RPMI8226 (cell line): Measurements from ENCODE around the gene LHCGR.

Source experiments
- DNase-seq: peaks from one replicate; pipeline ENCODE4 v3.0.0-alpha.2; 2015

LHCGR gene

DNA sequence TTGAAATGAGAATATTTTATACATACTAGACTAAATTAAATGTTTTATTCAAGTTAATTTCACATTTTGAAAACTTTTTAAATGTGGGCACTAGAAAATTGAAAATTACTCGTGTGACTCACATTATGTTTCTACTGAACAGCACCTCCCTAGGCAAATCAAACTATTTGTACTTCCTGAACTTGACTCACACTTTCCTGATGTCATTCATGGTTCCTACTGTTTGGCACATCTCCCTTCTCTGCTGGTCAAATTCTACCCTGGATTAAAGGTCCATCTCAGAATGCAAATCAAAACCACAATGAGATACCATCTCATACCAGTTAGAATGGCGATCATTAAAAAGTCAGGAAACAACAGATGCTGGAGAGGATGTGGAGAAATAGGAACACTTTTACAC is 16.7 kb downstream of the LHCGR start:
- DNase-seq, result no peak

GRCh38 chr2:48736251-48736650 is 19.3 kb downstream of the LHCGR start:
- no peak for DNase-seq

DNA sequence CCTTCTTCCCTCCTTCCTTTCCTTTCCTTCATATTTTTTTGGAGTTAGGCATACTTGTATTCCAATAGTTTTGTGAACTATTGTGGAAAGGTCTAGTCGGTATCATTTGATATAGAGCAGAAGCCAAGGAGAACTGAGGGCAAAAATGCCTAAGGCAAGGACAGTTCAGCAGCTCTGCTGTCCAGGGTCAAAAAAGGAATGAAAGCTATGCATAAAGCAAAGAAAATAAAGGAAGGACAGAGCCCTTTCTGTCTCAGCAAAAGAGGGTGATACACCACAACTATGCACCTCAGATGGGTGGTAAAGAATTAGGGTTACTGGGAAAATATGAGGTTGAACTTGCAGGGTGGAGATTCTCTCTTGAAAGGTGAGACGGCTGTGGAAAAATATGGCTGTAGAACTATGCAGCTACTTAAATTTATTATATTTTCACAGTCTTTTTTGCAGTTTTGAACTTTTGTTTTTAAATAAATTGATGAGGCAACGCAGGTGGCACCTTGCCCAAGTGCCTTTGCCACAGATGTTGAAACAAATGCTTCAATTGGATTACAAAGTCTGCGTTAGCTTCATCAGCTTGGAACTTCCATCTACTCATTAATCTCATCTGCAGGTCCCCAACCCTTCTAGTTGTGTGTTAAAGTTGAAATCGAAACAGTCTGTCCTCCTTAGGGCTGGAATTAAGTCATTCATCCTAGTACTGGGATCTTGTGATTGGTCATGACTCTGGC is 20.8 kb downstream of the LHCGR start:
- no peak for DNase-seq

DNA sequence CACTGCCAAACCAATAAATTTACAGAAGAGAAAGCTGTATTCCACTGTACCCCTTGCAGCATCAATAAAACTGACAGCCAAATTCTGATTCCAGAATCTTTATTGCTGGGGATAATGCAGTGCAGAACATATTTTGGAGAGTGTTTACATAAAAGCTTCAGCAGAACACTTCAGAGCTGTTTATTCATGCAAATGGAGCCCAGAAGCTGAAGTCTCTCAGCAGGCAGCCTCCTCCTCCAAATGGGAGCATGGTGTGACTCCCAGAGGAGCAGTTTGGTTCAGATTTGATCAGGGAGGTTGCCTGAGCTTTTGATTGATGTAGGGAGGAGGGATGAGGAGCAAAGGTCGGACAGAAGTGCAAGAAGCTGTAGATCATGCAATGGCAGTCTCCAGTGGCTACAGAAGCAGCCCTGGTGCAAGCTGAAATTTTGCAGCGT is 22.4 kb downstream of the LHCGR start:
- no peak for DNase-seq

DNA sequence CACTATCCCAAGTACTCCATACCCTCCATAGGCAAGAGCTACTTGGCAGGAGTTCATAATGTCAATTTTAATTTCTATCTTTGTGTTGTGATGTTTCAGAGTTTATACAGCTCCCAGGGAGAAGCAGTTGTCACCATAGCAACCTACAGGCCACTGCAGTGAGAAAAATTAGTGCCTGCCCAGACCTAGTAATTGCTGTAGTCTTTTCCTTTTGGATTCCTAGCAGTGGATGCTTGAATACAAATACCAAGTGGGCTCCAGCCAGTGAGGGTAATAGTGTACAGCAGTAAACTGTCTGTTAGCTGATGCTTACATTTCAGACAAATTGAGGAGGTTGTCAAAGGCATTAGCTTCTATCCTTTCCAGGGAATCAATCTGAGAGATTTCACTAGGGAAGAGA is 26.7 kb downstream of the LHCGR start:
- DNase-seq, result no peak

DNA sequence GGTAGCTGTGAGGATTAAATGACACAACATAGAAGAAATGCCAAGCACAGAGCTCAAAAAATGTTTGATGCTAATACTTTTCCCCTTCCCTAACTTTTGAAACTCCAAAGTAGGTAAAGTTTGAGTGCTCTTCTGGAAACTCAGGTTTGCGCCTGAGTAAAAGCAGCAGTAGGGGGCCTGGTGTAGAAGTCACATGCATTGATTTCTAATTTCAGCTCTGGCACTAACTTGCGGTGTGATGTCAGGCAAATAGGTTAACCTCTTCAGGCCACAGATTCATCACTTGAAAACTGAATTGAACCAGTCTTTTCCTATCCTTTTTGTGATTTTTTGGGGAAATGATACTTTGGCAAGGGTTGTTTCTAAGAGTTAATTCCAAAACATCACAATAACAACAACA is 27.2 kb downstream of the LHCGR start:
- no peak for DNase-seq

DNA sequence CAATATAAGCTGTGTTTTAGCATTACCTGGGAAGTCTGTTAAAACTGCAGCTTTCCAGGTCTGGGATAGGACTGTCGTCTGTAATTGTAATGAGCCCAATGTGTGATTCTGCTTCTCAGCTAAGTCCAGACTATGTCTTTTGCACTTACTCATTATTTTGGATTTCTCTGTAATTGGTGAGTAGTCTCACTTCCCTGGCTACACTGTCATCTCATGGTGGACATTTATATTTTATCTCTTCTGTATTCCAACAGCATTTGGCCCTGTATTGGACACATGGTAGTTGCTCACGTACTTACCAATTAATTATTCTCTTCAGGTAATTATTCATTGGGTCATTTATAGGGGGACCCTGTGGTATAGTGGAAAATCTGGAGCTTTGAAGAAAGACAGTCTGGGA is 28.0 kb downstream of the LHCGR start:
- DNase-seq, result no peak

- DNase-seq, result no peak
These were observed 29.6 kb downstream of the LHCGR start for GRCh38 chr2:48725696-48726494.

DNA sequence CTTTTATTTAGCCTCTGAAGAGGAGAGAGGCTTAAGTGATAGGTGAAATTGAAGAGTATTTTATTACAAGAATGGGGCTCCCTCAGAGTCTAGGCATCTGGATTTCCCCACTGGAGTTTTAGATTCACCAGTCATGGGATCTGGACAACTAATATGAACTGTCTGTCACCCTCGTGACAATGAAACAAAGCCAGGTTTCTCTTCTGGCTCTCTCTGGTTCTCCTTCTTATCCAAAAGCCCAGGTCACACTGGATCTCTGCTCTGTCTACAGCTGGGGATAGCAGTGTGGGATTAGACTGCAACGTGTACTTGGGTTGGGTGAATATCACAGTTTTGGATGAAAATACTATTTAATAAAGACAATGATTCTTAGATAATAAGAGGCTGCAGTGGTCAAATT is 31.2 kb downstream of the LHCGR start:
- DNase-seq, result no peak

GRCh38 chr2:48723129-48723528 is 32.4 kb downstream of the LHCGR start:
- no peak for DNase-seq

GRCh38 chr2:48722391-48722790 is 33.1 kb downstream of the LHCGR start:
- DNase-seq, result no peak

DNA sequence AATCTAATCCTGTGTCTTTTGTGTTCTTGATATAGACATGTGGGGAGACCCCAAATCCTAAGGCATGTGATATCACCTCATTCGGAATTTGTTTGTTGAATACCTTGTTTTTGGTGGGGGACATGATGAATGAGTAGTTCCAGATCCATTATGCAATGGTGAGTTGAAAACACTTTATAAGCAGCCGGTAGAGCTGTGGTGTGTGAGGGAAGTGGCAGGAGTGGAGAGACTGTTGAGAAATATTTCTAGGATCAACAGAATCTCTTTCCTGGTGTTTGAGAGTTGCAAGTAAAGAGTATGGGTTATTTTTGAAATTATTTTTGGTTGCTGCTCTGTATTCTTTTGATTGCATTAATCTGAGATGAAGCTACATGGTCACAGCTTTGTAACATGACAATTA is 34.4 kb downstream of the LHCGR start:
- DNase-seq, result no peak

GRCh38 chr2:48719480-48720177 is 35.9 kb downstream of the LHCGR start:
- no peak for DNase-seq

DNA sequence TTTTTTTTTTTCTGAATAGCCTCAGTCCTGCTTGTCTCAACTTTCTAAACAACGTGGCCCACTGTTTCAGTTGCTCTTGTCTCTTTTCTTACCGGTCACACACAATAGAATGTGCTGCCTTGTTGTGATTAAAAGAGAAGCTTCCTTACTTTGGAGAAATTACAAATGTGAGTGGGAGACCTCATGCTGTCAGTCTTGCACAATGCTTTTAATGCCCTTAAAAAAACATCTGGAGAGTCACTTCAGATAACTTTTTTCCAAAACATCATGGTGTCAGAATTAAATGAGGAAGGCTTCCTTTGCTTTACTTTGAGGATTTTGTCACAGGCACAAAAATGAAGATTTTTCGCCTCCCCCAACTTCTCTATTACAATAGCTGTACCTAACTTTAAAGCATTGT is 37.7 kb downstream of the LHCGR start:
- DNase-seq, result no peak

- no peak for DNase-seq
These were observed 39.6 kb downstream of the LHCGR start for GRCh38 chr2:48715956-48716355.

DNA sequence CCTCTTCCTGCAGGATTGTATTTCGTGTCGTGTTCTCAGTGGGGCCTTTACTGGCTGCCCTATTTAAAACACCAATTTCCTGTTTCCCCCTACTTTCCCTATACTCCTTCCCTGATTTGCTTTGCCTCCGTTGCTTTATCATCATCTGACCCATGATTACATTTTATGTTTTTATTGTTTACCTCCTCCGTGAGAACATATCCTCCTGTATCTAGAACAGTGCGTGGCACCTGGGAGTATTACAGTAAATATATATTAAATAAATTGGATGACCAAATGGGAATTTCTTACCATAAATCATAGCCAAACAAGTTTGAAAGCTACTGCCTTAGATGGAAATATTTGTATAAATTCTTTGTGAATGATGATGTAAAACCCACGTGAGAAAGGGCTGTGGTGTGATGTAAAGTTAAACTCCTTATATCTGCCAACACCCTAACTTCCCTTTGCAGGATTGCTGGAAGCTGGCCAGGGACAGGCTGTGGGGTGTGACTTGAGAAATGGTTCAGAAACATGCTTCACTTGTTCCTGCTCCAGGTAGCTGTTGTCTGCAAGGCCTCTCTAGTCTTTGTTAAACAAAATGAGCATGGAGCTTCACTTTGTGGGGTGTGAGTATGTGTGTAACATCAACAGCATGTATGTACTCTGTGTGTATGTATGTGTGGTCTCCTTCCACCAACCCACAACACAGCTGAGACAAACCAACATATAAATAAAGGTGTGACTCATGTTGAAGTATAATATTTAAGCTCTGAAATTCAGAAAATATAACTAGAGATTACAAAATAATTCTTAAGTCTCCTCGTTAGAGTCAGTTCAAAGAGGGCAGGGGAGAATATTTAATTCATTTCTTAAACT is 40.3 kb downstream of the LHCGR start:
- DNase-seq, result no peak

DNA sequence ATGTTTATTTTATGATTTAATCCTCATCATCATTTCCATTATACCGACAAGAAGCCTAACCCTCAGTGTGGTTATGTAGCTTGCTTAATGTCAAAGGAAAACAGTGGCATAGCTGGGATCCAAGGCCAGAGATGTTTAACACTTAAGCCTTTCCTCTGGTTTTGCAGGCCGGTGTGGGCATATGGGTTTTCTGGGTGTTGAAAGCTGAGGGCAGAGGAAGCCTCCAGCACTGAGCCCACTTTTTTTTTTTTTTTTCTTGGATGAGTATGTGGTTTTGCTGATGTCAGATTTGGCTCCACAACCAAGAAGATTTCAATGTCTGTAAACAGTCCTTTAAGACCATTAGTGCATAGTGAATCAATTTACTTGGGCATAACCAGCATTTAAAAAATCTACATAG is 41.3 kb downstream of the LHCGR start:
- no peak for DNase-seq

DNA sequence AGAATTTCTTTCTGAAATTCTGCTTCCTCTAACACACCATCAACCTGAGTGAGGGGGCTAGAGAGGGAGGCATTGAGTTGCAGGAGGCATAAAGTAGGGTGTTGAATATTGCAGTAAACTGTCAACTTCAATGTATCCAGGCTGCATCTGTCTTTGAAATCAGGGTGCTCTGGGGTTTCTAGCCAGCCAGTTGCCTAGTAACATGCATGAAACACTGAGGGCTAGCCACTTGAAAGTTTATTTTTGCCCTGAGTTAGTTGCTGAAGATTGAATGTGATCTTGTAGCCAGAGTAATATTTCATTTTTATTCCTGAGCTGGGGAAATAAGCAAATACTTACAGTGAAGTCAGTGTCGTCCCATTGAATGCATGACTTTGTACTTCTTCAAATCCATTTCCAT is 41.9 kb downstream of the LHCGR start:
- DNase-seq, result no peak

GRCh38 chr2:48712151-48712550 is 43.4 kb downstream of the LHCGR start:
- no peak for DNase-seq

DNA sequence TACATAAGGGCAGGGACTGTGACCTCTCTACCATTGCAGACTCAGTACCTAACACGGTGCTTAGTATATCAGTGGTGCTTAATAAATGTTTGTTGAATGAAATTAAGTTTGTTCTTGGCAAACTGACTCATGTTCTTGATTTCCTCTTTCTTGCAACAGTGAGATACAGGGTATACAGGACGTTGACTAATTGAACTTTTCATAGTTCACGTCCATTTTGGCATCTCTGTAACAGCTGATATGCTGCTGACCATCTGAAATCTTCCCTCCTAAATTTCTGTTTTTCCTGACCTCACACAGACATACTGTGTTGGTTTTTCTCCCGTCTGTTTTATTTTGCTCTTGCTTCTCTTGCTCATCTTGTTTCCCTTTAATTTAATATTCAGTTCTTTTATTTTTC is 44.2 kb downstream of the LHCGR start:
- no peak for DNase-seq

DNA sequence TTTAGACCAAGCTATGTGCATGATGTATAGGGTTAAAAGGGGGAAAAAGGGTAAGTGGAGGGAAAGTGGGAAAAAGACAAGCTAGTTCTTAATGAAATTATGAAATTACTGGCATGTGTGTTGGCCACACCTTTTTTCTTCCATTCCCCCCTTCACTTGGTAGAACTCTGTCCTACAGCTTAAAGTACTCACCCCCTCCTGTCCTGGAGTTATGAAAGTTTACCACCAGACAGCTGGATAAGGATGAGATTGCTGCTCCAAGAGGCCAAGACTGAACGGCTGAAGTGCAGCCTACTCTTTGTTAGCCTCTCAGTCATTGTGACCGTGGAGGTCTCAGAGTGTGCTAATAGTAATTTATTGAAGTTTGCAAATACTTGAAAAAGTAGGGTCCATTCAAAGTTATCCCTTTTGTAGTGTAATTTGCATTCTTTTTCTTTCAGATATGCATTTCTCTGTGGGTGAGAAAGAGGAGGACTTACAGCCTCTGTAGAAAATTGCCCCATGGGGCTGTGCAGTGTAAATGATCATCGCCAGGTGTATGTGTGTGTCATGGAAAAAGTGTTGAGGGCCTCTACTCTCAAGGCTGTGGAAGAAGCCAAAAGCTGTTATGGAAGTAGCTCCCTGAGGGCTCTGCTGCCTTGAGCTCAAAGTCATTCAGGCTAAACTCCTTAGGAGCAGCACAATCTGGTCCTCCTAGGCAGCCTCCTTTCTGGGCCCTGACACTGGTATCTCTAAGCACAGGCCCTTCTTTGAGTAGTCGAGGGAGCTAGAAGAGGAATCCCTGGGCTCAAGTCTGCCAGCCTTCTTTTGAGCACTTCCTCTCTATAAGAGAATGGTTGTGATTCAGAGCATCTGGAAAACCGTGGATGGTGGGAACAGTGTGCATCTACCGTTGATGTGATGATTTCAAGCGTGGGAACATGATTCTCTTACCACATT is 46.2 kb downstream of the LHCGR start:
- DNase-seq, result no peak

DNA sequence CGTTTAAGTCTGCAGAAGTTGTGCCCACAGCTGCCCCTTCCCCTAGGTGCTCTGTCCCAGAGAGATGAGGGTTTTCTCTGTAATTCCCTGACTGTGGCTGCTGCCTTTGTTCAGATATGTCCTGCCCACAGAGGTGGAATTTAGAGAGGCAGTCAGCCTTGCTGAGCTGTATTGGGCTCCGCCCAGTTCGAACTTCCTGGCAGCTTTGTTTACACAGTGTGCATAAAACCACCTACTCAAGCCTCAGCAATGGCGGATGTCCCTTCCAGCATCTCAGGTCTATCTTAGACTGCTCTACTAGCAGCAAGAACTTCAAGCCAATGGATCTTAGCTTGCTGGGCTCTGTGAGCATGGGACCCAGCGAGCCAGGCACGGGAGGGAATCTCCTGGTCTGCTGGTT is 48.1 kb downstream of the LHCGR start:
- DNase-seq, result peak; percentile 32
